Subcutaneous adipose tissue (tissue), 4 donors: ENCODE data around the gene KNL1. TPM values are rescaled to one million over a fixed set of nuclear protein-coding genes. Genes with fewer than 3 reads are reported as not detected.

Source experiments
- total RNA-seq, 4 donors: library from RNA; depleted of rRNA; stranded (reverse); fragments of >200 nt; gene quantifications; one replicate each; pipeline ENCODE4 v1.1.0, GENCODE V29; 2016
- TF ChIP-seq, protein P1 (sequence below): fragments of 450-650 bp; IDR thresholded peaks from one replicate; pipeline ENCODE4 v1.5.1; 2016; ENCODE audit warnings: low read depth, mild to moderate bottlenecking, control low read depth, antibody characterized with exemption, moderate library complexity

Gene KNL1
- total RNA-seq, 4 donors from 2014 or later, result 0.19 to 3.7 (median 1.2) TPM

DNA sequence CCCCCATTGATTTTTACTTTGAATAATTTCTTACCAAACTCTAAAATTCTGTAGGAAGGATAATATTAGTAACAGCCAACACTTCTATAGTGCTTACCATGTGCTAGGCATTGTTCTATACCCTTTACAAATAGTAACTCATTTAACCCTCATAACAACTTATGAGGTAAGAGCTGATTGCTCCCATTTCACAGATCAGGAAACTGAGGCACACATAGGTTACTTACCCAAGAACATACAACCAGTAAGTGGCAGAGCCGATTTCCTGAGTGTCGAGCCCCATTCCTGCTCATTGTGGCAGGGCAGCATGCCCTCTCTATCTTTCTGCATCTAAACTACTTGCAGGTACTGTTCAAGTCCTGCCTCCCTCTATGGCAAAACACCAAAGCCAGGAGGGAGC lies 38.2 kb upstream of the KNL1 start:
- TF ChIP-seq, protein P1, sequence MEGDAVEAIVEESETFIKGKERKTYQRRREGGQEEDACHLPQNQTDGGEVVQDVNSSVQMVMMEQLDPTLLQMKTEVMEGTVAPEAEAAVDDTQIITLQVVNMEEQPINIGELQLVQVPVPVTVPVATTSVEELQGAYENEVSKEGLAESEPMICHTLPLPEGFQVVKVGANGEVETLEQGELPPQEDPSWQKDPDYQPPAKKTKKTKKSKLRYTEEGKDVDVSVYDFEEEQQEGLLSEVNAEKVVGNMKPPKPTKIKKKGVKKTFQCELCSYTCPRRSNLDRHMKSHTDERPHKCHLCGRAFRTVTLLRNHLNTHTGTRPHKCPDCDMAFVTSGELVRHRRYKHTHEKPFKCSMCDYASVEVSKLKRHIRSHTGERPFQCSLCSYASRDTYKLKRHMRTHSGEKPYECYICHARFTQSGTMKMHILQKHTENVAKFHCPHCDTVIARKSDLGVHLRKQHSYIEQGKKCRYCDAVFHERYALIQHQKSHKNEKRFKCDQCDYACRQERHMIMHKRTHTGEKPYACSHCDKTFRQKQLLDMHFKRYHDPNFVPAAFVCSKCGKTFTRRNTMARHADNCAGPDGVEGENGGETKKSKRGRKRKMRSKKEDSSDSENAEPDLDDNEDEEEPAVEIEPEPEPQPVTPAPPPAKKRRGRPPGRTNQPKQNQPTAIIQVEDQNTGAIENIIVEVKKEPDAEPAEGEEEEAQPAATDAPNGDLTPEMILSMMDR, result no peak

DNA sequence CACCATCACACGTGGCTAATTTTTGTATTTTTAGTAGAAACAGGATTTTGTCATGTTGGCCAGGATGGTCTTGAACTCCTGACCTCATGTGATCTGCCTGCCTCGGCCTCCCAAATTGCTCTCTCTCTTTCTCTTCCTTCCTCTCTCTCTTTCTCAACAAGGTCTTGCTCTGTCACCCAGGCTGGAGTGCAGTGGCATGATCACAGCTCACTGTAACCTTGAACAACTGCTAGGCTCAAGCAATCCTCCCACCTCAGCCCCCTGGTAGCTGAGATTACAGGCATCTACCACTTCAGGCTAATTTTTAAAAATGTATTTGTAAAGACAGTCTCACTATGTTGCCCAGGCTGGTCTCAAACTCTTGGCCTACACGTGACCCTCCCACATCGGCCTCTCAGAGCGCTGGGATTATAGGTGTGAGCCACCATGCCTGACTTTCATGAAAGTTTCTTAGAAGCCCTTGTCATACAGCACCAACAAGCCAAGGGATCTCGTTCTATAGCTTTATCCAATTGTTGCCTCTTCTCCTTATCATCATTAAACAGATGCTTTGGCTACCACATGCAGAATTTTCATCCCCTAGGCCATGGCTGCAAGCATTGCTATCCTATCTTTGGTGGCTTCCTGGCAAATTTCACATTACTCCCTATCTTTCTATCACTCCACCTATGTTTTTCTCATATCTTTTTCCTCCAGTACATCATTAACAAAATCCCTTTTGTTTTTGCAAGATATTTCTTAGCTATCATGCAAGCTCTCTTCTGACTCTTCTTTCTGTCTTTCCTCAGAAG lies 34.9 kb upstream of the KNL1 start:
- TF ChIP-seq, protein P1, result no peak

DNA sequence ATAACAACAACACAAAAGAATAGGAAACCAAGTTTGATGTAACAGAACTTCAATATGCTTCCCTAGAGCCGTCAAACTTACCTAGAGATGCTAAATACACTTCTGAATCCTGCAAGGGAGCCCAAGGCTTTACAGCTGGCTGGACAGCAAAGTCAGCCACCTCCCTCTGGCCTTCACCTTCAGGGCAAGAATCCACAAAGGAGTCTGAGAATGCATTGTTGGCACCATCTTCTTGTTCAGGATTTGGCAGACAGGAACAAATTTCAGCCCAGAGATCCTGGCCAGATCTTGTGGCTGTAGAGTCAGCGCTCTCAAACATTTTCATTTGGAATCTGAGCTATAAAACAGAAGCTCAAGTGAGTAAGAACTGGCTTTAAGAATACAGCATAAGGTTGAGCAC lies 31.4 kb upstream of the KNL1 start:
- TF ChIP-seq, protein P1, result no peak

DNA sequence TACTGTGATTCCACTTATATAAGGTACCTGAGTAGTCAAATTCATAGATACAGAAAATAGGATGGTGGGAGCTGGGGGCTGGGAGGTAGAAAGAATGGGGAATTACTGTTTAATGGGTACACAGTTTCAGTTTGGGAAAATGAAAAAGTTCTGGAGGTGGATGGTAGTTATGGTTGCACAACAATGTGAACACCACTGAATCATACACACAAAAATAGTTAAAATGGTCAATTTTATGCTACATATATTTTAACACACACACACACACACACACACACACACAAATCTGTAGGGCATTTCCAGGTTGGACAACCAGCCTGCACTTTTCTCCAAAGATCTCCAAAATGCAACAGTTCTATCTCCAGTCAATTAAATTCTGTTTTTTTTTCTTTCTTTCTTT lies 30.6 kb upstream of the KNL1 start:
- TF ChIP-seq, protein P1, result no peak

DNA sequence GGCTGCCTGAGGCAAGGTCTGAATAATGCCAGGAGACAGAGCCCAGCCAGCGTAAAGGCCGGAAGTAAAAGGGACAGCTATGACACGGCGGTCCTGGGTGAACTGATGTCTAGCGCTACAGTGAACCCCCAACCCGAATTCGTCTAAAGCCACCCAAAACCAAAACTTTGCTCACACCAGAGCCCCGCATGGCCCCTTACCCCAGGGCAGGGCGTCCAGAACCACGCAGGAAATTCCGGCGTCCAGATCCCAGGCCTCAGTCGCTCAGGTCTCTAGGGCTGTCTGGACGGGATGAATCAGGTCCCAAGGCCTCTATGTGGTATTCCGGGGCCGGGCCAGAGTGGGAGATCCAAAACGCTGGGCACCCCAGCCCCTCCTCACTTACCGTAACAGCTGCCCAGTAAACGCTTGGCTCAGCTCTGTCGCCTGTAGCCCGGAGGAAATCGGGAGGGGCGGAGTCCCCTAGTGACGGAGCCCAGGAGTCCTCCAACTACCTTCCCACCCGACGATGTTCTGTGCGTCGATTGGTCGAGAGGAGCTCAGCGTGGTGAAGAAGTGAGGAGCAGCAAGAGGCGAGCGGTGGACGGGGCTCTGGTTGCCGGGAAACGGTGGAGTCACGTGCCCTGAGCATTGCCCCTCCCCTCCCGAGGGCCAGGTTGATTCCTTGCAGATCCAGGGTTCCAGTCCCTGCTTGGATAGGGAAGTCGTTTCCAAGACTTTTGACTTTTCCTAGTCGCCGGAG lies 29.3 kb upstream of the KNL1 start, which contains the start of gene CCDC32:
Gene CCDC32, minus strand, starts transcription at position 452 of the 742 bp plus-strand sequence. CDS start 2,027 bp downstream, outside the sequence.
- TF ChIP-seq, protein P1, result no peak

DNA sequence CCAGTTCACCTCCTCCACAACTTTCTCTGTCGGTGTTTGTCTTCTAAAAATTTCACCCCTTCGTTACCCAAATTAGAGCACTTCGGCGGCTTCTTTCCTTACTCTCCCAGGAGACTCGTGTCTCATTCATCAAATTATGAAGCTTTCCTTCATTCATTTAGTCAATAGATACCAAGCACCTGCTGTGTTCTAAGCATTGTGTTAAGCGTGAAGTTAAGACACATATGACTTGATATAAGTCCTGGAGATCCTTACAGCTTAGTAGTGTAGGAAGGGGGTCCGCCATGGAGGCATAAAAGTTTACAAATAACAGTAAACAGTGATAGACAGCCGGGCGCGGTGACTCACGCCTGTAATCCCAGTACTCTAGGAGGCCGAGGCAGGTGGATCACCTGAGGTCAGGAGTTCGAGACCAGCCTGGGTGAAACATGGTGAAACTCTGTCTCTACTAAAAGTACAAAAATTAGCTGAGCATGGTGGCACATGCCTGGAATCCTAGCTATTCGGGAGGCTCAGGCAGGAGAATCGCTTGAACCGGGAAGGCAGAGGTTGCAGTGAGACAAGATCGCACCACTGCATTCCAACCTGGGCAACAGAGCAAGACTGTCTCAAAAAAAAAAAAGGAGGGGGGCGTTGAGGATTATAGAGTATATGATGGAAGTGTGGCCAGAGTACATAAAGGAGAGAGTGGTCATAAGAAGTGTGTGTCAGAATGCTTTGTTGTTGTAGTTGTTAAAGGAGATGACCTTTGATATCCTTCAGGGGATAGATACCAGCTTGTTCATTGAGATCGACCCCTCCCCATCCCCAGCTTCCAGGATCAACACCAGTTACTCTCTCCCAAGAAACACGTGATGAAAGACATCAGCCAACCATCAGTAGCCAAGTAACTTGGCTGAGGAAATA lies 28.5 kb upstream of the KNL1 start:
- TF ChIP-seq, protein P1, result no peak
